ENCODE measurements around the gene PCYOX1L.

PCYOX1L gene, protein sequence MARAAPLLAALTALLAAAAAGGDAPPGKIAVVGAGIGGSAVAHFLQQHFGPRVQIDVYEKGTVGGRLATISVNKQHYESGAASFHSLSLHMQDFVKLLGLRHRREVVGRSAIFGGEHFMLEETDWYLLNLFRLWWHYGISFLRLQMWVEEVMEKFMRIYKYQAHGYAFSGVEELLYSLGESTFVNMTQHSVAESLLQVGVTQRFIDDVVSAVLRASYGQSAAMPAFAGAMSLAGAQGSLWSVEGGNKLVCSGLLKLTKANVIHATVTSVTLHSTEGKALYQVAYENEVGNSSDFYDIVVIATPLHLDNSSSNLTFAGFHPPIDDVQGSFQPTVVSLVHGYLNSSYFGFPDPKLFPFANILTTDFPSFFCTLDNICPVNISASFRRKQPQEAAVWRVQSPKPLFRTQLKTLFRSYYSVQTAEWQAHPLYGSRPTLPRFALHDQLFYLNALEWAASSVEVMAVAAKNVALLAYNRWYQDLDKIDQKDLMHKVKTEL

GRCh38 chr5:149357370-149358293 is at the start of gene PCYOX1L:
Gene PCYOX1L, plus strand, starts transcription at chr5:149358046. Its CDS starts 23 bp downstream, at chr5:149358069.
- ChIA-PET POLR2A (interaction anchor here (1.5 kb wide), 1 partner anchor 13 kb away, joined by 5 read pairs; the partner anchor contains the start of gene GRPEL2), CTCF (interaction anchor here (0.9 to 12.6 kb wide), 9 partner anchors 12 to 194 kb away, joined by 3 to 186 read pairs (median 6); partner anchors contain the start of genes CSNK1A1 and GRPEL2)
- DNase-seq (ENCODE audit: extremely low spot score) = peak; percentile 98
- TF ChIP-seq CTCF (IDR thresholded peaks at IDR 0.05; ENCODE audit: control extremely low read depth, extremely low read depth, low read depth, missing control alignments) = no peak

DNA sequence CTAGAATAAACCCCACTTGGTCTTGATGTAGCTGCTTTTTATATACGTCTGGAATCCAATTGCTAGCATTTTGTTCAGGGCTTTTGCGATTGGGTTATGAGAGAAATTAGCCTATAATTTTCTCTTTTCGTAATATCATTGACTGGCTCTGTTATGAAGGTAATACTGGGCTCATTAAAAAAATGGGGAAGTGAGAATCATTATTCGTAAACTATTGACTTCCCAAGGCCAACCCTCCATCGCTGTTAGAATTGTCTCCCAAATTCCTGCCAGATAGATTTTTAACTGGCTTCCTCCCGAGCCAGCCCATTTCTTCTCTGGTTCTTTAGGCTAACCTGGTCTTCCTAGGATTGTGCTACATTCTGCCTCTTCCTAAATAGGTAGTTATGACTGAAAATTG is 48.5 kb upstream of the PCYOX1L start:
- TF ChIP-seq CTCF (IDR thresholded peaks at IDR 0.05; ENCODE audit: control extremely low read depth, extremely low read depth, low read depth, missing control alignments) = no peak
- POLR2A ChIA-PET = no interaction called here
- no peak for DNase-seq (ENCODE audit: extremely low spot score)
- CTCF ChIA-PET = interaction anchor here (1.3 to 3.3 kb wide), 7 partner anchors 11 to 126 kb away, joined by 3 to 13 read pairs (median 4); no protein-coding TSS in a partner anchor

- DNase-seq (ENCODE audit: extremely low spot score) = no peak
- CTCF ChIA-PET = interaction anchor here (1.0 to 3.3 kb wide), 5 partner anchors 9 to 61 kb away, joined by 3 to 13 read pairs (median 3); no protein-coding TSS in a partner anchor
- POLR2A ChIA-PET = interaction anchor here (0.6 kb wide), 1 partner anchor 255 kb away, joined by 3 read pairs; no protein-coding TSS in a partner anchor
- TF ChIP-seq CTCF (IDR thresholded peaks at IDR 0.05; ENCODE audit: control extremely low read depth, extremely low read depth, low read depth, missing control alignments) = no peak
Measured at GRCh38 chr5:149310488-149310887, 47.4 kb upstream of the PCYOX1L start.

DNA sequence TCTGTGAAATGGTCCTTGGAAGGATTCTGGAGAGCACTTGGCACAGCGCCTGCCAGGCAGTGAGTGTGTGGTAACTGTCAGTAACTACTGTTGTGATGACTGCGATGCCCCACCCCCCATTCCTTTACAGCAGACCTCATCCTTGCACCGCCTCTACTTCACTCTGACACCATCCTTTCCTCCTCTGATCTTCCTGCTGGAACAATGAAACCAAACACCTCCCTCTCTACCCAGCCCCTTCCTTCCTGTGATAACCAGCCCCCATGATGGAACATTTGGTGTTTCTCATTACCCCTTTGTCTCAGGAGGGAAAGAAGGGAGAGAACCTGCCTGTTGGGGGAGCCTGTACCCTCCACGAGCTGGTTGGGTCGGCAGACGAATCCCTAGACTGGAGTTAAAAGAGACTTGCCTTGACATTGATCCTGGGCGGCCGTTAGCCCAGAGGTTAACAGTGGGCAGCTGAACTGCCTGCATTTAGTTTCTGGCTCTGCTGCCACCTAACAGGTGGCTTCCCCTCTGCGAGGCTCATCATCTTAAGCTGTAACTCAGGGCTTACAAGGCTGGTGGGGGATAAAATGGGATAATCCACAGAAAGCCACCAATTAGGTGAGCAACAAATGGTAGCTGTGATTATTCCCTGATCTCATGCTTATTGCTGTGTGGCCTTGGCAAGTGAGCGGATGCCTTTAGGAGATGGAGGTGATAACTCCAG is 46.7 kb upstream of the PCYOX1L start:
- DNase-seq (ENCODE audit: extremely low spot score) = no peak
- CTCF ChIA-PET = interaction anchor here (1.1 to 3.3 kb wide), 5 partner anchors 9 to 60 kb away, joined by 3 to 13 read pairs (median 4); no protein-coding TSS in a partner anchor
- TF ChIP-seq CTCF (IDR thresholded peaks at IDR 0.05; ENCODE audit: control extremely low read depth, extremely low read depth, low read depth, missing control alignments) = no peak
- POLR2A ChIA-PET = no interaction called here

DNA sequence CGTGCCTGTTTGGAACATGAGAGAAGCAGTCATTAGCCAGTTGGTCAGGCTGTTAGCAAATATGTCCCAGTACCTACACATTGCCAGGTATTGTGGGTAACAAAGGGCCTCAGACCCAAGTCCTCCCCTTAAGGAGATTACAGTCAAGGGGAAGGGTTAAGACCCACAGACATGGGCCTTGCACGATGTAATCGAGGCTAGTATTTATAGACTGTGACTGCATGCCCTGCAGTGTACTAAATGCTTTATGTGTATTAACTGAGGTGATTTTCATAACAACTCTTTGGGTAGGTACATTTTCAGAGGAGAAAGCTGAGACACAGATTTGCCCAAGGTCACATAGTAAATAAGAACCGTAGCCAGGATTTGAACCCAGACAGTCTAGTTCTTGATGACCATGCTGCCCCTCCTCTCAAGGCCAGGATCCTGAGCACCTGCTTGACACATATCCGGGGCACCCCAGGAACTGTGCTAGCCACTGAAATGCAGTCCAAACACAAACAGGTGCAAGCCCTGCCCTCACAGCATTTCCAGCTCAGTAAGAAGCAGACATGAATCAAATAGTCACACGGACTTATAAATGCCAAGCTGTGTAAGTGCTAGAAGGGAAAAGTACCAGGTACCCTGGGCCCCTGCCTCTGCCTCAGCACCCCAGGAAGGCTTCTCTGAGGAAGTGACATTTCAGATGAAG is 44.5 kb upstream of the PCYOX1L start:
- POLR2A ChIA-PET = no interaction called here

More for the DNA sequence above, 44.5 kb upstream of the PCYOX1L start:
- CTCF ChIA-PET = interaction anchor here (1.1 to 2.6 kb wide), 3 partner anchors 31 to 59 kb away, joined by 3 to 19 read pairs (median 7); partner anchors contain the start of gene GRPEL2
- DNase-seq (ENCODE audit: extremely low spot score) = no peak
- TF ChIP-seq CTCF (IDR thresholded peaks at IDR 0.05; ENCODE audit: control extremely low read depth, extremely low read depth, low read depth, missing control alignments) = no peak

Measured in GM10248 (cell line).